Measurements from ENCODE around the gene CFAP65. TPM values are rescaled to one million over a fixed set of nuclear protein-coding genes. Genes with fewer than 3 reads are reported as not detected.
A peak's percentile ranks its signal among the peaks of the same experiment; 100 is the strongest.

Gene CFAP65
- total and polyA plus RNA-seq, 10 donors: 0.28 TPM; not detected in 9

- TF ChIP-seq POLR2A (IDR thresholded peaks at IDR 0.05): no peak
- Histone ChIP-seq H3K9me3 (no peaks in the 10 kb centered on the region), H3K4me1 (peaks cover 27 to 46% (median 41%) of the 10 kb centered on the region in 6 donors), H3K27ac (no peak overlapping the region), H3K27me3 (replicated peaks in 1 of 7) (peaks cover 18 to 93% (median 68%) of the 10 kb centered on the region in 7 donors), H3K36me3 (no peaks in the 10 kb centered on the region), H3K4me3 (peak overlapping the region in 1 of 8 donors; percentile 51)
- intact Hi-C loops (cut with DNase I; ENCODE audit: low total_unique reads): loop anchor here (10.0 kb wide), 2 partner anchors 58 to 98 kb away; no protein-coding TSS in a partner anchor
- DNase-seq: peak; percentile 67
- 8 to 24% (median 15%) methylated on average over 28 to 40 of the region's 40 CpGs for WGBS, 5 donors
Observed at GRCh38 chr2:219056896-219057708, 15.8 kb upstream of the CFAP65 start.

DNA sequence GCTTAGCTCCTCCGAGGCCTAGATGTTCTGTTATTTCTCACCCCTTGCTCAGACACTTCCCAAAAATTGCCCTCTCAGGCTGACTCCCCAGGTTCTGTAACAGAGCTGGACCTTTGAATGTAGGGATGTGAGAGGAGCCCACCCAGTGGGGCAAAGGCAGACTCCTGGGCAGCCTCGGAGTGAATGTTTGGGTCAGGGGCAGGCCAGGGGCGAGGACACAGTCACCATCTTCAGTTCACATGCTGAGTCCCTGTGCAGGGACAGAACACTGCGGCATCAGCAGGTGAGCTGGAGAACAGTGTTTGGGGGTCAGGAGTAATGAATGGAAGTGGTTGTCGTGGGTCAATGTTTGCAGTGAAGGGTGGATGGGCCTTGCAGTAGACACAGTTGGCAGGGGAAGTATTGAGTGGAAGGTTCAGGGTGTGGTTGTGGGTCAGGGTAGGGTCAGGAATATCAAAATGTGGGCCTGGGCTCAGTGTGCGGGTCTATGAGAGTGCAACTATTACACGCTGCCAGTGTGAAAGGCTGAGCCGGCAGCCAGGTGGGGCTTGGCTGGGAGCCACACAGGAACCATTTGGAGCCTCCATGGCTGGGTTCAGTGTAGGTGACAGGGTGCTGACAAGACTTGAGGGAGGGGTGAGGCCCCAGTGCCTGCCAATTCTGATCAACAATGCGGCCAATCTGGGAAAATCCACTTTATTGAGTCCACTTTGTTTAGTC lies 15.0 kb upstream of the CFAP65 start:
- no peaks in the 10 kb centered on the region for H3K36me3 ChIP-seq
- H3K4me3 ChIP-seq: no peak overlapping the region
- H3K27me3 ChIP-seq (replicated peaks in 1 of 7): peaks cover 18 to 93% (median 61%) of the 10 kb centered on the region in 7 donors
- no peaks in the 10 kb centered on the region for H3K9me3 ChIP-seq
- H3K4me1 ChIP-seq: peaks cover 27 to 43% (median 40%) of the 10 kb centered on the region in 6 donors
- TF ChIP-seq CTCF (IDR thresholded peaks at IDR 0.05 in 8 of 11, conservative IDR thresholded peaks at IDR 0.05 in 3 of 11): no peak
- intact Hi-C loops (cut with DNase I; ENCODE audit: low total_unique reads): loop anchor here (10.0 kb wide), 2 partner anchors 58 to 98 kb away; no protein-coding TSS in a partner anchor
- 66 to 80% (median 74%) methylated on average over 9 of the region's 9 CpGs for WGBS, 5 donors
- DNase-seq: no peak
- no peak overlapping the region for H3K27ac ChIP-seq

DNA sequence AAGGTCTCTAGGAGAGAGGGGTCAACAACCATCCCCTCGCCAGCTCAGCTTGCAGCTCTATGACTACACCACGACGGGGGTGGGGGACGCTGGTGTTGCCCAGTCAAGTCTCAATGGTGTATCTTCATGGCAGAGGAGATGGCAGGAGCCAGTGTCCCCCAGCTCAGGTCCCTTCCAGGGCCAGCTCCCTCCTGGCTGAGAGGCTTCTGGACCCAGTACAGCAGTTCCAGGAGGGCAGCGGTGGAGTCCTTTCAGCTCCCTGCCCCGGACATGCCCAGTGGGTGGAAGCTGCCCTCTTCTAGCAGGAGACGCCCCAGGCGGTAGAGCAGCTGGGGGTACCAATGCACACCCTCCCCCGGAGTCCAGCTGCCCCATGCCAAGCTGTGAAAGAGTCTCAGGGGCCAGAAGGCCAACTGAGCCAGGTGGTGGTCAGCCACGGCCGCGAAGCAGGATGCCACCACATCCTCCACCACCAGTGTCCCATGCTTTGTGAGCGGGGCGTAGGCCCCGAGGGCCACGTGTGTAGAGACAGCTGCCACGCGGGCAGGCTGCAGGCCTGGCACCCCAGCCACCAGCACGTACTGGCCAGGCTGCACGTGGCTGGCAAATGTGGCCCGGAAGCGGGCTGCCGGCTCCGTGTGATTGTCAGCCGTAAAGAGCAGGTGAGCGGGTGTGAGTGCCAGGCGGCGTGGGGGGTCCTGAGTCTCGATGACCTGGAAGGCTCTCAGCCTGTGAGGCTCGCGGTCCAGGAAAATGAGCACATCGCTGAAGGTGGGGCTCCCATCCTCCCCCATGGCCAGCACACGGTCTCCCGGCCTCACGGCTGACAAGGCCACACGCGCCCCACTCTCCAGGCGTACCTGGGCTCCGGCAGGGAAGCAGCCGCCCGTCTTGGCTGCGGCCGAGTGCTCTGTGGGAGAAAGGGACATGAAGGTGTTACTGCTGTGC lies 13.9 kb upstream of the CFAP65 start:
- peaks cover 25 to 33% (median 31%) of the 10 kb centered on the region in 6 donors for H3K4me1 ChIP-seq
- no peaks in the 10 kb centered on the region for H3K9me3 ChIP-seq
- peaks cover 14 to 93% (median 51%) of the 10 kb centered on the region in 7 donors for H3K27me3 ChIP-seq (replicated peaks in 1 of 7)
- intact Hi-C loops (cut with DNase I; ENCODE audit: low total_unique reads): loop anchor here (10.0 kb wide), 2 partner anchors 60 to 100 kb away; no protein-coding TSS in a partner anchor
- 84 to 87% (median 85%) methylated on average over 33 to 43 of the region's 43 CpGs for WGBS, 5 donors
- H3K36me3 ChIP-seq: no peaks in the 10 kb centered on the region
- peak; percentile 65 for DNase-seq
- no peak for TF ChIP-seq POLR2A (IDR thresholded peaks at IDR 0.05)
- no peak for TF ChIP-seq POLR2AphosphoS5 (IDR thresholded peaks at IDR 0.05)
- no peak for TF ChIP-seq CTCF (IDR thresholded peaks at IDR 0.05 in 8 of 11, conservative IDR thresholded peaks at IDR 0.05 in 3 of 11)
- H3K27ac ChIP-seq: no peak overlapping the region
- no peak overlapping the region for H3K4me3 ChIP-seq

DNA sequence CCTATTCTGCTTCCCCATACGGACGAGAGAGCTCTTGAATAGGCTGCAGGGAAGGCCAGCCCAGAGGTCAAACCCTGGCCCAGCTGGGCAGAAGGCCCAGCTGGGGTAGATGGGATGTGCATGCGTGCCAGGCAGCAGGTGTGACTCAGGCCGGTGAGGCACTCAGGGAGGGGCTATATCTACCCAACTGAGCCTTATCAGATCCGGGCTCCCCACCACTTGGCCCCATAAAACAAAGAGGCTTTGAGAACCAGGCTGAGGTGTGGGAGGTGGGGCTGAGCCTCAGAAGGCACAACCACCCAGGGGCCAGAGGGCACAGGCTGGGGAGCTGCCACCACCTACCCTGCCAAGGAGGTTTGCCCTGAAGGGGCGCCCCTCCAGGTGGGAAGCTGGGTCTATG lies 8.0 kb upstream of the CFAP65 start:
- H3K4me1 ChIP-seq: no peaks in the 10 kb centered on the region
- WGBS, 5 donors: 65 to 83% (median 74%) methylated on average over 6 of the region's 6 CpGs
- intact Hi-C loops (cut with DNase I; ENCODE audit: low total_unique reads): no loop called here
- no peaks in the 10 kb centered on the region for H3K36me3 ChIP-seq
- H3K27ac ChIP-seq: no peak overlapping the region
- peaks cover 0 to 92% (median 15%) of the 10 kb centered on the region in 7 donors for H3K27me3 ChIP-seq (replicated peaks in 1 of 7)
- DNase-seq: no peak
- TF ChIP-seq POLR2A (IDR thresholded peaks at IDR 0.05): no peak
- no peak for TF ChIP-seq POLR2AphosphoS5 (IDR thresholded peaks at IDR 0.05)
- TF ChIP-seq CTCF (IDR thresholded peaks at IDR 0.05 in 8 of 11, conservative IDR thresholded peaks at IDR 0.05 in 3 of 11): no peak
- no peak overlapping the region for H3K4me3 ChIP-seq
- no peaks in the 10 kb centered on the region for H3K9me3 ChIP-seq

Measured in spleen (tissue), 11 donors.